GM12865 (cell line): ENCODE measurements around the gene TRAF3IP1.

Experiments used
- DNase-seq: peaks from one replicate; pipeline ENCODE4 v3.0.0; 2010; ENCODE audit warnings: low read depth
- H3K4me3 ChIP-seq: 2 replicates; pipeline ENCODE4 v1.5.1; 2011; ENCODE audit warnings: mild to moderate bottlenecking, low read depth, low read length, control low read depth
- CTCF ChIP-seq: IDR thresholded peaks from 2 replicates; pipeline ENCODE4 v1.5.1; 2011; ENCODE audit warnings: low read length, control low read depth, low read depth, inconsistent platforms; ENCODE audit not compliant: insufficient read depth; ENCODE audit errors: missing control alignments

TRAF3IP1 gene

GRCh38 chr2:238389988-238390589 lies 69.8 kb downstream of the TRAF3IP1 start:
- no peak overlapping the region for H3K4me3 ChIP-seq
- no peak for DNase-seq
- no peak for TF ChIP-seq CTCF

GRCh38 chr2:238391042-238391689 lies 70.8 kb downstream of the TRAF3IP1 start:
- no peak overlapping the region for H3K4me3 ChIP-seq
- no peak for DNase-seq
- TF ChIP-seq CTCF, result no peak

GRCh38 chr2:238396663-238397062 lies 76.3 kb downstream of the TRAF3IP1 start:
- no peak overlapping the region for H3K4me3 ChIP-seq
- no peak for DNase-seq
- no peak for TF ChIP-seq CTCF

GRCh38 chr2:238397356-238397755 lies 77.0 kb downstream of the TRAF3IP1 start:
- DNase-seq, result no peak
- H3K4me3 ChIP-seq, result no peak overlapping the region
- no peak for TF ChIP-seq CTCF

GRCh38 chr2:238398577-238398976 lies 78.3 kb downstream of the TRAF3IP1 start:
- no peak for TF ChIP-seq CTCF
- DNase-seq, result no peak
- no peak overlapping the region for H3K4me3 ChIP-seq

GRCh38 chr2:238399094-238399493 lies 78.8 kb downstream of the TRAF3IP1 start:
- no peak for TF ChIP-seq CTCF
- H3K4me3 ChIP-seq, result no peak overlapping the region
- no peak for DNase-seq

GRCh38 chr2:238401551-238401950 lies 81.2 kb downstream of the TRAF3IP1 start:
- H3K4me3 ChIP-seq, result no peak overlapping the region
- no peak for TF ChIP-seq CTCF
- DNase-seq, result no peak
